ENCODE results near the gene ANKFN1. TPM values are rescaled to one million over a fixed set of nuclear protein-coding genes. Genes with fewer than 3 reads are reported as not detected.
"Not testable (repeated sequence)": the region's sequence is repeated elsewhere in the genome, so short reads cannot be mapped to it uniquely, and the experiment has no call there.

ANKFN1 gene
- total RNA-seq, 1 experiment from 2014 or later: 1.4 TPM

- no peak for DNase-seq (ENCODE audit: low read depth)
Measured at GRCh38 chr17:56182081-56182480, 28.8 kb downstream of the ANKFN1 start.

- DNase-seq (ENCODE audit: low read depth): no peak
Measured at GRCh38 chr17:56184650-56185049, 31.4 kb downstream of the ANKFN1 start.

- peak; percentile 89 for DNase-seq (ENCODE audit: low read depth)
Measured at GRCh38 chr17:56185491-56186221, 32.4 kb downstream of the ANKFN1 start.

GRCh38 chr17:56186222-56186786 lies 33.0 kb downstream of the ANKFN1 start:
- DNase-seq (ENCODE audit: low read depth): peak; percentile 91

- peak; percentile 77 for DNase-seq (ENCODE audit: low read depth)
Measured at GRCh38 chr17:56203430-56203829, 50.2 kb downstream of the ANKFN1 start.

GRCh38 chr17:56206351-56206750 lies 53.1 kb downstream of the ANKFN1 start:
- no peak for DNase-seq (ENCODE audit: low read depth)

GRCh38 chr17:56213031-56213430 lies 59.8 kb downstream of the ANKFN1 start:
- peak; percentile 52 for DNase-seq (ENCODE audit: low read depth)

- peak; percentile 37 for DNase-seq (ENCODE audit: low read depth)
Measured at GRCh38 chr17:56217921-56218320, 64.6 kb downstream of the ANKFN1 start.

GRCh38 chr17:56222255-56222654 lies 69.0 kb downstream of the ANKFN1 start:
- no peak for DNase-seq (ENCODE audit: low read depth)

- peak; percentile 58 for DNase-seq (ENCODE audit: low read depth)
Measured at GRCh38 chr17:56230660-56231059, 77.4 kb downstream of the ANKFN1 start.

- no peak for DNase-seq (ENCODE audit: low read depth)
Measured at GRCh38 chr17:56231252-56231651, 78.0 kb downstream of the ANKFN1 start.

- DNase-seq (ENCODE audit: low read depth): peak; percentile 23
Measured at GRCh38 chr17:56231693-56232092, 78.4 kb downstream of the ANKFN1 start.

GRCh38 chr17:56244268-56244890 lies 91.1 kb downstream of the ANKFN1 start:
- DNase-seq (ENCODE audit: low read depth): no peak

GRCh38 chr17:56247816-56248215 lies 94.5 kb downstream of the ANKFN1 start:
- no peak for DNase-seq (ENCODE audit: low read depth)

- no peak for DNase-seq (ENCODE audit: low read depth)
Measured at GRCh38 chr17:56257075-56257474, 103.8 kb downstream of the ANKFN1 start.

- DNase-seq (ENCODE audit: low read depth): no peak
Measured at GRCh38 chr17:56260376-56261002, 107.2 kb downstream of the ANKFN1 start.

- peak; percentile 31 for DNase-seq (ENCODE audit: low read depth)
Measured at GRCh38 chr17:56262803-56263202, 109.5 kb downstream of the ANKFN1 start.

GRCh38 chr17:56269556-56270389 lies 116.5 kb downstream of the ANKFN1 start:
- peak; percentile 9 for DNase-seq (ENCODE audit: low read depth)

GRCh38 chr17:56274491-56274890 lies 121.2 kb downstream of the ANKFN1 start:
- no peak for DNase-seq (ENCODE audit: low read depth)

- no peak for DNase-seq (ENCODE audit: low read depth)
Measured at GRCh38 chr17:56284482-56284881, 131.2 kb downstream of the ANKFN1 start.

GRCh38 chr17:56288786-56289185 lies 135.5 kb downstream of the ANKFN1 start:
- DNase-seq (ENCODE audit: low read depth): not testable (repeated sequence)

- DNase-seq (ENCODE audit: low read depth): peak; percentile 67
Measured at GRCh38 chr17:56289321-56289720, 136.0 kb downstream of the ANKFN1 start.

All from M059J (cell line).